ENCODE measurements around the gene SPEF1.

SPEF1 gene

GRCh38 chr20:3738111-3739053, 42.9 kb downstream of the SPEF1 start:
- DNase-seq, result peak; percentile 34 to 76
- TF ChIP-seq GATA1 (IDR thresholded peaks at IDR 0.05; ENCODE audit: low read depth, low read length) (no peak), POLR2A (IDR thresholded peaks at IDR 0.05; ENCODE audit: low read length) (no peak)

GRCh38 chr20:3735768-3736167, 45.5 kb downstream of the SPEF1 start:
- TF ChIP-seq GATA1 (IDR thresholded peaks at IDR 0.05; ENCODE audit: low read depth, low read length) (no peak), POLR2A (IDR thresholded peaks at IDR 0.05; ENCODE audit: low read length) (no peak)
- no peak for DNase-seq

DNA sequence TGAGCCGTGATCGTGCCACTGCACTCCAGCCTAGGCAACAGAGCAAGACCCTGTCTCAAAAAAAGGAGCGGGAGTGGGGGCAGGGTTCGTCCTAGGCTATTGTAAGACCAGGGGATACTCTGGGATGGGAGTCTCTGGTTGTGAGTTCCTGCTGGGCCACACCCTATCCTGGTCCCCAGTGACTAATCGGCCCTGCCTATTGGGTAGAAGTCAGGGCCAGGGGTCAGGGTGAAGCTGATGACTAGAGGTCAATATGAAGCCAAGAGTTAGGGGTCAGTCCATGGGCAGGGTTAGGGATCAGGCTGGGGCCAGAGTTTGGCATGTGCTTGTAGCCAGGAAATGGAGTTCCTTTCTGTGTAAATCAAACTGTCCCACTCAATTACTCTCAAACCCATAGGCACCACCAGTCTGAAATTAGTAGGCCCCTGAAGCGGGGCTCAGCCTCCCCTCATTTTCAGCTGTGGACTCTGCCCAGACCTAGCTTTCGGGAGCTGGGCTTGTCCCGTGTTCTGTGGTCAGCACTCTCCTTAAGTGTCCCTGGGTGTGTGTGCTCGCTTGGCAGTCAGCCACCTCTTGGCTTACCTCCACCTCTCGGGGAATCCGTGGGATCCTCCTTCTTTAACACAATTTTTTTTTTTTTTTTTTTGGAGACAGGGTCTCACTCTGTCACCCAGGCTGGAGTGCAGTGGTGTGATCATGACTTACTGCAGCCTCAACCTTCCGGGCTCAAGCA, 47.0 kb downstream of the SPEF1 start:
- TF ChIP-seq GATA1 (IDR thresholded peaks at IDR 0.05; ENCODE audit: low read depth, low read length) (no peak), POLR2A (IDR thresholded peaks at IDR 0.05; ENCODE audit: low read length) (no peak)
- DNase-seq, result no peak

DNA sequence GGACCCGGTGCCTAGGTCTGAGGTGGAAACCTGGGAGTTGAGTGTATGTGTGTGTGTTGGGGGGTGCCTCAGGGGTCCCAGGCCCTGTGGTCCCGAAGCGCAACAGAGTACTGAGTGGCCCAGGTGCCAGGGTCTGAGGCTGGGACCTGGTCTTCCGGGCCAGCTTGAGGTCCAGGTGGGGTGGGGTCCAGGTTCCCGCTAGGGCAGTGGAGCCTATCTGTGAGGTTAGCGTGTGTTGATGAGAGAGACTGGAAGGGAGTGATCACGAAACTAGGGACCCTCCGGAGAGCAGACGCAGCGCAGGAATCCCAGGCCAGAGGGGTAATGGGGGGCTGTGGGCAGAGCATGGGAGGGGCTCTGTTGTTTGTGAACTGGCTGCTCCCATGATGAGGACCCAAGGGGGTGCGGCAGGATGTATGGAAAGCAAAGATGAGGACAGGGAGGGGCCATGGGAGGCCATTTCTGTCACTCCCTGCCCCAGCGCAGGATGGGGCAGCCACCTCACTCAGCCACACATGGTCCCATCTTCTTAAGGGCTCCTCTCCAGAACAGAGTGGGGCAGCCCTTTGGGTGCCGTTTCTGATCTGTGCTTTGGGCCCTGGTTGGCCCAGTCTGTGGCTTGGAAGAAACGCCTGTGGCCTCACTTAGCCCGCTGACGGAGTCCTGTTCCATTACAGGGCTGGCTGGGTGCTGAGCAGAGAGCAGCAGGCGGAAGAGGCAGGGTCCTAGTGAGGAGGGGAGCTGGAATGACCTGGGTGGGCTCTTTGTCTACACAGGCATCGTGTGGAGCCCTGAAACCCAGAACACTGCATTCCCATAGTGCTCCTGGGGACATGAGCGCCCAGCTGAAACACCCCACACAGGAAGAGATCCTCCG, 47.9 kb downstream of the SPEF1 start:
- no peak for DNase-seq
- TF ChIP-seq POLR2A (IDR thresholded peaks at IDR 0.05; ENCODE audit: low read length) (no peak), GATA1 (IDR thresholded peaks at IDR 0.05; ENCODE audit: low read depth, low read length) (no peak)

DNA sequence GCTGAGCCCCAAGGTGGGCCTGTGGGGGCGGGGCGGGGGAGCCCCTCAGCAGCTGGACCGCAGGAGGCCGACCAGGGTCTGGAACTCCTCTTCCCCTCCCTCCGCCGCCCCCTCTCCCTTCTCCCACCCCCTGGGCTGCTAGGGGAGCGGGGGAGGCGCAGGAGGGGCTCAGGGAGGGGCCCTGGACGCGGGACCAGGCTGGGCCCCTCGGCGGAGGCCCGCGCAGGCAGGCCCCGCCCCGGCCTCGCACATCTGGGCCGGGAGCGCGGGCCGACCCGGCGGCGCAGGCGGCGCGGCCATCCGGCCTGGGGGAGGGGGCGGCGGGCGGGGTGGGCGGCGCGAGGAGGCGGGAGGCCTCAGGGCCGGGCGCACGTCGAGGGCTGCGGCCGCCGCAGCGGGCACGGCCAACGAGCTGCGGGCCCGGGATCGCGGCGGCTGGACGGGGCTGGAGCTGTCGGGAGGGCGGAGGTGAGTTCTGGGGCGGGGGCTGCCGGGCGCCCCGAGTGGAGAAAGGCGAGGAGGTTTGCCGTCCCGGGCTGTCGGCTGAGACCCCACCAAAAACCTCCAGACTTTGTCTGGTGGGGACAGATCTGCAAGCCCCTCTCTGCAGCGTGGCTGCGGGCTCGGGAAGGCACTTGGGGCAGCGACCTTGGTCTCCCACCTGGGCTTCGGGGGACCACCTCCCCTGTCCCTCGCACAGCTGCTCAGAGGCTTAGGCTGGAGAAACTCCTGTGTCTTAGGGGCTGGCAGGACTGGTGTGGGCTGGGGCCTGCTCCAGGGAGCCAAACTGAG, 48.7 kb downstream of the SPEF1 start, which contains the start of gene HSPA12B:
Gene HSPA12B (plus strand): TSS at position 359 of the 792 bp plus-strand sequence. CDS start 5,990 bp downstream, outside the sequence.
- DNase-seq, result peak; percentile 25 to 41
- TF ChIP-seq POLR2A (IDR thresholded peaks at IDR 0.05; ENCODE audit: low read length), result no peak
- TF ChIP-seq GATA1 (IDR thresholded peaks at IDR 0.05; ENCODE audit: low read depth, low read length), result no peak

DNA sequence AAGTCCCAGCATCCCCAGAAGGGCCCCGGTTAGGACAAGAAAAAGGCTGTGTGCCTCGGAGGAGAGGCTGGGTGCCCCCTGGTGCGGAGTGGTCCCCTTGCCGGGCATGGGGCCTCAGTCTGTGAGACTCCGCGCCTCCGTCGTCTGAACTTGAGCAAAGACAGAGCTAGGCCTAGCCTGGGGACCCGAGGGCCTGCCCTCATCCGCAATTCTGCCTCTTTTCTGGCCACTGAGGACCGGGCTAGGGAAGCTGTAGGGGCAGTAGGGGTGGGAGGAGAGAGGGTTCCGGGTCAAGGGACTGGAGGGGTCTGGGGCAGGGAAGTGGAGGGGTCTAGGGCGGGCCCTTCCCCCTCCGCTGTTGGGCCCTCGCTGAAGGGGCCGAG, 49.3 kb downstream of the SPEF1 start:
- TF ChIP-seq GATA1 (IDR thresholded peaks at IDR 0.05; ENCODE audit: low read depth, low read length) (no peak), POLR2A (IDR thresholded peaks at IDR 0.05; ENCODE audit: low read length) (no peak)
- no peak for DNase-seq

DNA sequence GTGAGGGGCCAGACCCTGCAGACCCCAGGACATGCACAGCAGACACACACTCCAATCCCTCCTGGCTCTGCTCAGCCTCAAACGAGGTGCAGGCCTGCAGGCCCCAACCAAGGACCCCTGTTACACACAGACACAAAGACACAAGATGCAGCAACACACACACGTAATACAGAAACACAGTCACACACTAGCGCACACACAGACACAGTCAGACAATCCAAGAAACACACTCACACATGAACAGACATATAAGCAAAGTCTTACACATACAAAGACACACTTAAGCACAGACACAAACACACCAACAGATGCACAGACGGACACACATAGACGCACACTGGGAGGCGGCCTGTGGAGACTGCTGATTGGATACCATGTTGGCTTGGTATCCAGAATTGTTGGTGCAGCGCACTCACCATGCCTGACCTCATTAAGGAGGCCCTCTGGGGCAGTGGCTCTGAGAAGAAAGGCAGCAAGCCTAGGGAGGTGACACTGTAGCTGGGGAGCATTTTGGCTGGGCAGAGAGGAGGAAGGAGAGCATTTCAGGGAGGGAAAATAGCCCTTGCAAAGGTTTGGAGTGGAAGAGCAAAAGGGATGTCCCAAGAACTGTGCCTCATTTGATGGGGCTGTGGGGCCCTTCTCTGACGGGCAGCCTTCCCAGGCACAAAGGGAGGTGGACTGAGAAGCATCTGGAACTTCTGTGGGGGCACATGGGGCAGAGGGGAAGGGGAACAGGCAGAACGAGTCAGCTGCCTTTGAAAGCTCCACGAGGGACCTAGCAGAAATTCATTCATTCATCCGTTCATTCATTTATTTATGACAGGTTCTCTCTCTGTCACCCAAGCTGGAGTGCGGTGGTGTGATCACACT, 50.2 kb downstream of the SPEF1 start:
- TF ChIP-seq POLR2A (IDR thresholded peaks at IDR 0.05; ENCODE audit: low read length), result no peak
- no peak for TF ChIP-seq GATA1 (IDR thresholded peaks at IDR 0.05; ENCODE audit: low read depth, low read length)
- DNase-seq, result no peak

- TF ChIP-seq POLR2A (IDR thresholded peaks at IDR 0.05; ENCODE audit: low read length) (no peak), GATA1 (IDR thresholded peaks at IDR 0.05; ENCODE audit: low read depth, low read length) (no peak)
- no peak for DNase-seq
Measured at GRCh38 chr20:3729811-3730540, 51.3 kb downstream of the SPEF1 start.

DNA sequence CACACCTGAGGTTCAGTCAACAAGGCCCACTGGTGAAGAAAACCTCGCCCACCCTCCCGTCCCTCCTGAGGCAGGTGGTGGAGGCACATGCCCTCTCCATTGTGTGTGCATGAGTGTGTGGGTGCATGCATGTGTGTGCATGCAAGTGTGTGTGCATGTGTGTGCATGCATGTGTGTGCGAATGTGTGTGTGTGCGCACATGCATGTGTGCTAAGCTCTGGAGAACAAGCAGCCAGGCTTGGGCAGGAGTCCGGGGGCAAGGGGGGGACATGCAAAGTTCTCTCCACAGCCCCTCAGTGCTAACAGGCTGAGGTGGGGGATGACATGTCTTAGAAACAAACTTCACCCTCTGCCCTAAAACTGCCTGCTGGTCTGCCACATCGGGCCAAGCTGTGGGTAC, 51.9 kb downstream of the SPEF1 start:
- no peak for DNase-seq
- TF ChIP-seq POLR2A (IDR thresholded peaks at IDR 0.05; ENCODE audit: low read length) (no peak), GATA1 (IDR thresholded peaks at IDR 0.05; ENCODE audit: low read depth, low read length) (no peak)

- no peak for DNase-seq
- no peak for TF ChIP-seq POLR2A (IDR thresholded peaks at IDR 0.05; ENCODE audit: low read length)
- no peak for TF ChIP-seq GATA1 (IDR thresholded peaks at IDR 0.05; ENCODE audit: low read depth, low read length)
Measured at GRCh38 chr20:3728876-3729275, 52.4 kb downstream of the SPEF1 start.

- DNase-seq, result no peak
- TF ChIP-seq GATA1 (IDR thresholded peaks at IDR 0.05; ENCODE audit: low read depth, low read length) (no peak), POLR2A (IDR thresholded peaks at IDR 0.05; ENCODE audit: low read length) (no peak)
Measured at GRCh38 chr20:3728354-3728753, 52.9 kb downstream of the SPEF1 start.
